Measurements from ENCODE around the gene ERGIC3.

DNA sequence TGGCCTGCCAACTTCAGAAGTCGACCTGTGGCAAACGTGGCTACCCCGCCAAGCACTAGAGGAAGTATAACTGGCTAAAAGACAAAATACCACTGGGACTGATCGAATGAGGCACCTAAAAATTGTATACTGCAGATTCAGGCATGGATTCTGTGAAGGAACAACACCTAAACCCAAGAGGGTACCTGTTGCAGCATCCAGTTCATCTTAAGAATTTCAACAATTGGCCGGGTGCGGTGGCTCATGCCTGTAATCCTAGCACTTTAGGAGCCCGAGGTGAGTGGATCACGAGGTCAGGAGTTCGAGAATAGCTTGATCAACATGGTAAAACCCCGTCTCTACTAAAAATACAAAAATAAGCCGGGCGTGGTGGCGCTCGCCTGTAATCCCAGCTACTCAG lies 46.5 kb downstream of the ERGIC3 start:
- TF ChIP-seq GATA2 (IDR thresholded peaks at IDR 0.05; ENCODE audit: low read depth, low read length), result no peak
- no peak for TF ChIP-seq GATA3 (IDR thresholded peaks at IDR 0.05; ENCODE audit: low read depth, low read length)

All from SH-SY5Y (cell line).